Skeletal muscle tissue (tissue), 4 donors: ENCODE data around the gene KRTAP4-4. TPM values are rescaled to one million over a fixed set of nuclear protein-coding genes. Genes with fewer than 3 reads are reported as not detected.
"Not testable (repeated sequence)": the region's sequence is repeated elsewhere in the genome, so short reads cannot be mapped to it uniquely, and the experiment has no call there.

ENCODE experiments used
- H3K27ac ChIP-seq: one replicate; pipeline ENCODE4 v1.7.0; 2013; ENCODE audit warnings: mild to moderate bottlenecking, low read depth, low read length, inconsistent platforms
- H3K27me3 ChIP-seq, 3 donors: one replicate each; pipeline ENCODE4 v1.7.0; 2013; ENCODE audit warnings: low read length in 3 of 3; ENCODE audit not compliant: control insufficient read depth in 3 of 3, insufficient read depth in 3 of 3
- H3K36me3 ChIP-seq, 3 donors: one replicate each; pipeline ENCODE4 v1.7.0; 2013; ENCODE audit warnings: low read length in 3 of 3; ENCODE audit not compliant: control insufficient read depth in 3 of 3, insufficient read depth in 3 of 3
- H3K4me1 ChIP-seq, 3 donors: one replicate each; pipeline ENCODE4 v1.7.0; 2013; ENCODE audit warnings: low read length in 3 of 3, mild to moderate bottlenecking in 3 of 3; ENCODE audit not compliant: control insufficient read depth in 3 of 3, insufficient read depth in 3 of 3
- H3K4me3 ChIP-seq, 3 donors: one replicate each; pipeline ENCODE4 v1.7.0; 2013; ENCODE audit warnings: low read length in 3 of 3
- H3K9ac ChIP-seq, 3 donors: one replicate each; pipeline ENCODE4 v1.7.0; 2013; ENCODE audit warnings: low read length in 3 of 3, mild to moderate bottlenecking in 3 of 3, moderate library complexity in 2 of 3, low read depth in 1 of 3
- H3K9me3 ChIP-seq, 3 donors: one replicate each; pipeline ENCODE4 v1.7.0; 2013; ENCODE audit warnings: low read length in 3 of 3; ENCODE audit not compliant: control insufficient read depth in 3 of 3
- total RNA-seq: library from RNA; depleted of rRNA; stranded (reverse); fragments of >200 nt; gene quantifications from one replicate; pipeline ENCODE4 v1.2.3, GENCODE V29; 2014
- donor health status: Osteomylitis.

KRTAP4-4 gene
- total RNA-seq, 1 donor from 2014 or later = not detected

DNA sequence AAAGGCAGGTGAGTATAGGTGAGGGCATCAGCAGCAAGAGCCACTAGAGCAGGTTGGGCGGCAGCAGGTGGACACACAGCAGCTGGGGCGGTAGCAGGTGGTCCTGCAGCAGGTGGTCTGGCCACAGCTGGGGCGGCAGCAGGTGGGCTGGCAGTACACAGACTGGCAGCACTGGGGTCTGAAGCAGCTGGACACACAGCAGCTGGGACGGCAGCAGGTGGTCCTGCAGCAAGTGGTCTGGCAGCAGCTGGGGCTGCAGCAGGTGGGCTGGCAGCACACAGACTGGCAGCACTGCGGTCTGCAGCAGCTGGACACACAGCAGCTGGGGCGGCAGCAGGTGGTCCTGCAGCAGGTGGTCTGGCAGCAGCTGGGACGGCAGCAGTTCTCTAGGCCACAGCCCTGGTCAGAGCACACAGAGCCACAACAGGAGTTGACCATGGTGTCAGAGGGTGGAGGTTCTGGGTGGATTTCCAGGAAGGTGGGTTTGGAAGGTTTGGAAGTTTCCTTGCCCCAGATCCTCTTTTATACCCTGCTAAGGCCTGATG lies 17.3 kb upstream of the KRTAP4-4 start, which contains the start of gene KRTAP4-2:
KRTAP4-2 (minus strand) TSS at position 495 of the 545 bp plus-strand sequence; CDS start at position 438, 57 bp downstream.
- Histone ChIP-seq H3K4me1 (no peaks in the 10 kb centered on the region), H3K36me3 (no peaks in the 10 kb centered on the region), H3K27me3 (peaks cover 5 to 9% (median 7%) of the 10 kb centered on the region in 3 donors), H3K27ac (no peak within 1 kb of the TSS), H3K9me3 (no peaks in the 10 kb centered on the region), H3K4me3 (no peak within 1 kb of the TSS), H3K9ac (no peak within 1 kb of the TSS)

DNA sequence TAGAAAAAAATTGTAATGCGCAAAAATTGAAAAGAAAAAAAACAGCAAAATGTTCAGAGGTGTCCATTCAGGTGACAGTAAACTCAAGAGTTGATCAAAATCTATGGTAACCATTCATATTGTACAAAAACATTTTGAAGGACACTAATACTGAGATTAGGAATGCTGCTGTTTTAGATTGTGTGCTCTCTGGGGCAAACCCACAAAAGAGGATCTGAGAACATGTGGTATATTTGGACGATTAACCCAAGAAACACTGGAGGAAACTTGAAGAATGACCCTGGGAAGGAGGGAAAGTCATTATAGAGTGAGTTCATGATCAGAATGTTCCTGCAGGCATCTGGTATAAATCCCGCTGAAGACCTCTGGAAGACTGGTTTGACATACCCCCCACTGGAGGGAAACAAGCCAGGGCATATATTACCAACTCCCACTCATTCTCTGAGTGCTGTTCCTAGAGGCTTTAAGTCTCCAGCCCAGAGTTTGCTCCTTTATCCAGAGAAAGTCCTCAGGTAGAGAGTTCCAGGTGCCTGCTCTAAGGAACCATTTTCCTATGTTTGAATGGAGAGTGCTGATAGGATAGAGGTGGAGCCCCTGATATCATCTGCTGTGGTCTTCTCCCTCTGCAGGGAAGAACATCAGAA lies 16.3 kb upstream of the KRTAP4-4 start:
- Histone ChIP-seq H3K27me3 (peaks cover 5 to 9% (median 7%) of the 10 kb centered on the region in 3 donors), H3K4me1 (no peaks in the 10 kb centered on the region)

DNA sequence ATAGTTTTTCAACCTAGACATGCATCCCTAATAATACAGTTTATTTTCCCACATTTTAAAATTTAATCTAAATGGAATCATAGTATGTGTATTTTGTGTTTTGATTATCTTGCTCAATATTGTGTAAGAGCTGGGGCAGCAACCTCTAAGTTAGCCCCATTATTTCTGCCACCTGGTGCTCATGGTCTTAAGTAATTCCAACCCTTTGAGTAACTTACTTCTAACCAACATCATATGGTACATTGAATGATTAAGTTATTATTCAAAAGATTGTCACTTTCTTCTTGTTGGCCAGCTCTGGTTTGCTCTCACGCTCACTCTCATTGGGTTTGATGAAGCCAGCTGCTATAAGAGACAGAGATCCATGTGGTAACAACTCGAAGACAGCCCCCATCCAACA lies 11.3 kb upstream of the KRTAP4-4 start:
- no peak overlapping the region for H3K4me3 ChIP-seq

More for the DNA sequence above, 16.3 kb upstream of the KRTAP4-4 start:
- Histone ChIP-seq H3K9me3 (no peaks in the 10 kb centered on the region), H3K36me3 (no peaks in the 10 kb centered on the region), H3K9ac (no peak overlapping the region), H3K4me3 (no peak overlapping the region), H3K27ac (no peak overlapping the region)

DNA sequence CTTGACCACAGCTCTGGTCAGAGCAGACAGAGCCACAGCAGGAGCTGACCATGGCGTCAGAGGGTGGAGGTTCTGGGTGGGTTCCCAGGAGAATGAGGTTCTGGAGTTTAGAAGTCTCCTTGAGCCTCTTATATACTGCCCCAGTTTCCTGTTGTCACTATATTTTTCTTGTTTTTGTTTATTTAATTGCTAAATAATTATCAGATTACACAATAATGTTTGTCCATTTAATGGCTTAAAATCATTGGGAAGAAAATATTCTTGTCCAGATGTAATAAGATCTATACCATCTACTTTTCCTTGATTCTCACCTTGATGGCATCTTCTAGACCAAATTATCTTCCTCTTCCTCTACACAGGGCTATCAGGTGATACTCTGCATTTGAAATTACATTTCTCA lies 7.6 kb upstream of the KRTAP4-4 start, which contains the start of gene KRTAP4-3:
KRTAP4-3 (minus strand) TSS at position 101 of the 400 bp plus-strand sequence; CDS start at position 52, 49 bp downstream.
- Histone ChIP-seq H3K4me1 (no peaks in the 10 kb centered on the region), H3K27ac (no peak within 1 kb of the TSS), H3K4me3 (no peak within 1 kb of the TSS), H3K27me3 (no peaks in the 10 kb centered on the region), H3K9ac (no peak within 1 kb of the TSS), H3K9me3 (no peaks in the 10 kb centered on the region), H3K36me3 (no peaks in the 10 kb centered on the region)

More for the DNA sequence above, 11.3 kb upstream of the KRTAP4-4 start:
- H3K27me3 ChIP-seq = peaks cover 5 to 7% (median 5%) of the 10 kb centered on the region in 3 donors
- no peak overlapping the region for H3K9ac ChIP-seq
- no peaks in the 10 kb centered on the region for H3K9me3 ChIP-seq
- no peaks in the 10 kb centered on the region for H3K36me3 ChIP-seq
- no peaks in the 10 kb centered on the region for H3K4me1 ChIP-seq
- H3K27ac ChIP-seq = no peak overlapping the region

GRCh38 chr17:41167561-41167960 lies 7.0 kb upstream of the KRTAP4-4 start:
- Histone ChIP-seq H3K27ac (no peak overlapping the region), H3K9ac (no peak overlapping the region), H3K36me3 (no peaks in the 10 kb centered on the region), H3K4me1 (no peaks in the 10 kb centered on the region), H3K9me3 (no peaks in the 10 kb centered on the region), H3K4me3 (no peak overlapping the region), H3K27me3 (peaks cover 0 to 5% (median 0%) of the 10 kb centered on the region in 3 donors)

- Histone ChIP-seq H3K27me3 (peaks cover 5 to 14% (median 6%) of the 10 kb centered on the region in 3 donors), H3K9ac (no peak overlapping the region), H3K9me3 (no peaks in the 10 kb centered on the region), H3K27ac (no peak overlapping the region), H3K4me1 (no peaks in the 10 kb centered on the region), H3K36me3 (no peaks in the 10 kb centered on the region), H3K4me3 (no peak overlapping the region)
Measured at GRCh38 chr17:41163828-41164227, 3.3 kb upstream of the KRTAP4-4 start.

- not testable (repeated sequence) for H3K36me3 ChIP-seq, H3K27ac ChIP-seq, H3K4me1 ChIP-seq, H3K4me3 ChIP-seq, H3K9me3 ChIP-seq, H3K9ac ChIP-seq
- peaks cover 5 to 16% (median 8%) of the 10 kb centered on the region in 3 donors for H3K27me3 ChIP-seq
Measured at GRCh38 chr17:41160190-41160589, 358 bp downstream of the KRTAP4-4 start.

DNA sequence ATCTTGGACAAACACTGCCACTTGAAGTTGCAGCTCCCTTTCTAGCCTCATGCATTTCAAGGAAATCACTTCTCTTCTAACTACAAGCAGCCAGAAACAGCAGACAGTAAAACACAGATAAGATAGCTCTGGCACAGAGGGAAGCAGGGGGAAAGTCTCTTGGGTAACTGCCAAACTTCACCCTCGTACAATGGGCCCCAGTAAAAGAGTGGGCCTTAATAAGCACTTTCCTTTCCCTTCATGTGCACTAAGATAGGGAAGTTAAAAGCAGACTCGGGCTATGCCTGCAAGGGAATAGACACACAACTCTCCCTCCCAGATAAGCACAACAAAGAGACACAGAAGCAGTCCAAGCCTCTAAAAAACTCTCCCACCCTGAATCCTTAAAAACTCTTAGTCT lies 6.7 kb downstream of the KRTAP4-4 start:
- Histone ChIP-seq H3K27ac (no peak overlapping the region), H3K9ac (no peak overlapping the region), H3K4me3 (no peak overlapping the region), H3K4me1 (no peaks in the 10 kb centered on the region), H3K9me3 (no peaks in the 10 kb centered on the region), H3K36me3 (no peaks in the 10 kb centered on the region), H3K27me3 (peaks cover 2 to 4% (median 3%) of the 10 kb centered on the region in 3 donors)

DNA sequence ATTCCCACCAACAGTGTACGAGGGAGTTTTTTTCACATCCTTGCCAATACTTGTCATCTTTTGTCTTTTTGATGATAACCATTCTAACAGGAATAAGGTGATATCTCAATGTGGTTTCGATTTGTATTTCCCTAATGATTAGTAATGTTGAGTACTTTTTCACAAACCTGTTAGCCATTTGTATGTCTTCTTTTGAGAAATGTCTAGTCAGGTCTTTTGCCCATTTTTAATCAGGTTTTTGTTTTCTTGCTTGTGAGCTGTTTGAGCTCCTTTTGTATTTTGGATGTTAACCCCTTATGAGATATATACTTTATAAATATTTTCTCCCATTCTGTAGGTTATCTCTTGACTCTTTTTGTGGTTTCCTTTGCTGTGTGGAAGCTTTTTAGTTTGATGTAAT lies 9.0 kb downstream of the KRTAP4-4 start:
- Histone ChIP-seq H3K9me3 (no peaks in the 10 kb centered on the region), H3K27ac (no peak overlapping the region), H3K27me3 (peaks cover 0 to 3% (median 2%) of the 10 kb centered on the region in 3 donors), H3K9ac (no peak overlapping the region), H3K4me3 (no peak overlapping the region), H3K36me3 (no peaks in the 10 kb centered on the region), H3K4me1 (no peaks in the 10 kb centered on the region)

- H3K4me1 ChIP-seq = no peaks in the 10 kb centered on the region
- peaks cover 0 to 3% (median 2%) of the 10 kb centered on the region in 3 donors for H3K27me3 ChIP-seq
- H3K27ac ChIP-seq = no peak overlapping the region
- no peaks in the 10 kb centered on the region for H3K36me3 ChIP-seq
- no peak overlapping the region for H3K4me3 ChIP-seq
- H3K9ac ChIP-seq = no peak overlapping the region
- H3K9me3 ChIP-seq = no peaks in the 10 kb centered on the region
Measured at GRCh38 chr17:41150026-41150425, 10.5 kb downstream of the KRTAP4-4 start.
